PC-9 (cell line): ENCODE results near the gene PSKH1. TPM values are rescaled to one million over a fixed set of nuclear protein-coding genes. Genes with fewer than 3 reads are reported as not detected.

Experiments
- BruUV-seq: library from RNA; stranded (reverse); fragments of 400-500 nt; replicated peaks from 2 replicates; lab custom pipeline; 2021; lab: Mats Ljungman, UMichigan
- CTCF ChIA-PET: fragments of 300-600 bp; sonication (Branson Sonifier 250); formaldehyde crosslinking; loops from one replicate; lab custom pipeline; 2022; ENCODE audit warnings: antibody characterized with exemption; lab: Charles Lee
- POLR2A ChIA-PET: fragments of 300-600 bp; sonication (Branson Sonifier 250); formaldehyde crosslinking; loops from one replicate; lab custom pipeline; 2022; ENCODE audit warnings: antibody characterized with exemption; ENCODE audit not compliant: unreplicated experiment; lab: Charles Lee
- DNase-seq, 2 experiments: peaks; one replicate each; pipeline versions ENCODE4 v3.0.0 to v3.0.0-alpha.2; 2015 to 2022; ENCODE audit warnings: mixed read lengths in 1 of 2
- H2AFZ ChIP-seq: fragments of 200-600 bp; sonication (generic); 2 replicates; pipeline ENCODE4 v1.8.1; 2017; ENCODE audit warnings: antibody characterized with exemption
- H3F3A ChIP-seq: fragments of 200-600 bp; sonication (generic); 2 replicates; pipeline ENCODE4 v1.8.1; 2017; ENCODE audit warnings: antibody characterized with exemption, mild to moderate bottlenecking, low read depth; ENCODE audit not compliant: insufficient read depth
- H3K27ac ChIP-seq: fragments of 200-600 bp; sonication (generic); 2 replicates; pipeline ENCODE4 v1.6.1; 2016; ENCODE audit warnings: mixed run types
- H3K27me3 ChIP-seq: fragments of 200-600 bp; sonication (generic); 2 replicates; pipeline ENCODE4 v1.6.1; 2016; ENCODE audit warnings: low read depth, mixed run types; ENCODE audit not compliant: insufficient read depth
- H3K36me3 ChIP-seq: fragments of 200-600 bp; sonication (generic); 2 replicates; pipeline ENCODE4 v1.6.1; 2016; ENCODE audit warnings: low read depth, mixed run types
- H3K4me1 ChIP-seq: fragments of 200-600 bp; sonication (generic); replicated peaks from 2 replicates; pipeline ENCODE4 v1.6.1; 2016; ENCODE audit warnings: mixed run types; ENCODE audit not compliant: insufficient read depth
- H3K4me2 ChIP-seq: fragments of 200-600 bp; sonication (generic); 2 replicates; pipeline ENCODE4 v1.6.1; 2017; ENCODE audit warnings: mixed run types
- H3K4me3 ChIP-seq: fragments of 200-600 bp; sonication (generic); 2 replicates; pipeline ENCODE4 v1.6.1; 2016; ENCODE audit warnings: mixed run types
- H3K79me2 ChIP-seq: fragments of 200-600 bp; sonication (generic); 2 replicates; pipeline ENCODE4 v1.6.1; 2017; ENCODE audit warnings: low read depth, mixed run types
- H3K9me2 ChIP-seq: fragments of 200-600 bp; sonication (generic); 2 replicates; pipeline ENCODE4 v1.8.1; 2017; ENCODE audit warnings: mild to moderate bottlenecking; ENCODE audit not compliant: insufficient read depth
- H3K9me3 ChIP-seq: fragments of 200-600 bp; sonication (generic); 2 replicates; pipeline ENCODE4 v1.8.1; 2016; ENCODE audit warnings: low read depth; ENCODE audit not compliant: insufficient read depth
- H4K20me1 ChIP-seq: fragments of 200-600 bp; sonication (generic); 2 replicates; pipeline ENCODE4 v1.8.1; 2017; ENCODE audit not compliant: insufficient read depth
- EZH2 ChIP-seq: fragments of 200-600 bp; sonication (generic); IDR thresholded peaks from 2 replicates; pipeline ENCODE4 v1.8.0; 2017; ENCODE audit warnings: antibody characterized with exemption, low read depth
- intact Hi-C: fragments of 100-400 bp; cut with micrococcal nuclease; formaldehyde crosslinking; loops from one replicate; pipeline ENCODE4 v1.10.0; 2022; ENCODE audit not compliant: unreplicated experiment
- total RNA-seq: library from RNA; stranded (reverse); gene quantifications from 2 replicates; pipeline ENCODE4 v1.2.3, GENCODE V29; 2021
- TF ChIP-seq, protein P1 (sequence below): fragments of 200-600 bp; sonication (generic); conservative IDR thresholded peaks from 2 replicates; pipeline ENCODE4 v1.6.1; 2017; ENCODE audit warnings: mixed run types, antibody characterized with exemption, mild to moderate bottlenecking, moderate library complexity

Gene PSKH1
- total RNA-seq, 1 experiment from 2014 or later: 25.8 TPM

DNA sequence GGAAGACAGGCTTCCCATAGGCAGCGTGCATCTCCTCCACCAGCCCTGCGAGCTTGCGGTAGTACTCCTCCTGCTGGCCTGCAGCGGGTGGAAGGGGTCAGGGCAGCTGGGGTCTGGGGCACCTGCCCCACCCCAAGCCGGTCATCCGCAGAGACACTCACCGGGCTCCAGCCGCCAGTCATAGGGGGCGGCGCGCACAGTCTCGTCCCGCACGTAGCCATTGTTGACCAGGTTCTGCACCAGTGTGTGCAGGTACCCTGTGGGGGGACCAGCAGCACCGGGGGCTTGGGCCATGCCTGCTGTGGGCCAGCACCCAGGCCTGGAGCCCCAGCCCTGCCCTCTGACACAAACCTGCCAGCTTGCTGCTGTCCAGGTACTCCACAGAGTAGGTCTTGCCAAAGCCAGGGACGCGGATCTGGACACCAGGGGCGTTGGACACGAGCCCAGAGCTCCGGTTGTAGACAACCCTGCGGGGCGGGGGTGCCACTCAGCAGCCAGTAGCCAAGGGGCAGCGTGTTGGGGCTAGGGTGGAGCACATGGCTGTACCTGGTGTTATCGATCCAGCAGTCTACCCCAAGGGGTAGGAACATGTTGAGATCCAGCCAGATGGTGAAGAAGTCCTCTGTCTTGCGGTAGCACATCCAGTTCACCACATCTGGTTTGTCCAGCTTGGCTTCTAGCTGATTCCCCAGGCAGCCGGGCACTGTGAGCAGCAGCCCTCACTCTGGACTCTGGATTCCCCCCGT is 49.6 kb downstream of the PSKH1 start:
- ChIA-PET POLR2A (interaction anchor here (0.6 kb wide), 1 partner anchor 222 kb away, joined by 4 read pairs; no protein-coding TSS in a partner anchor), CTCF (interaction anchor here (0.5 kb wide), 1 partner anchor 98 kb away, joined by 3 read pairs; no protein-coding TSS in a partner anchor)
- Histone ChIP-seq H3K9me3 (no peaks in the 10 kb centered on the region), H3K9me2 (no peaks in the 10 kb centered on the region), H3K4me1 (no peaks in the 10 kb centered on the region), H3K27ac (no peak overlapping the region), H3F3A (peaks cover 20% of the 10 kb centered on the region), H3K36me3 (no peaks in the 10 kb centered on the region), H3K79me2 (no peaks in the 10 kb centered on the region), H3K4me2 (no peak overlapping the region), H3K27me3 (no peaks in the 10 kb centered on the region), H2AFZ (no peak overlapping the region), H4K20me1 (peaks cover 14% of the 10 kb centered on the region), H3K4me3 (no peak overlapping the region)
- intact Hi-C loops: loop anchor here (10.0 kb wide), 1 partner anchor 102 kb away; no protein-coding TSS in a partner anchor
- TF ChIP-seq EZH2: no peak
- TF ChIP-seq, protein P1, sequence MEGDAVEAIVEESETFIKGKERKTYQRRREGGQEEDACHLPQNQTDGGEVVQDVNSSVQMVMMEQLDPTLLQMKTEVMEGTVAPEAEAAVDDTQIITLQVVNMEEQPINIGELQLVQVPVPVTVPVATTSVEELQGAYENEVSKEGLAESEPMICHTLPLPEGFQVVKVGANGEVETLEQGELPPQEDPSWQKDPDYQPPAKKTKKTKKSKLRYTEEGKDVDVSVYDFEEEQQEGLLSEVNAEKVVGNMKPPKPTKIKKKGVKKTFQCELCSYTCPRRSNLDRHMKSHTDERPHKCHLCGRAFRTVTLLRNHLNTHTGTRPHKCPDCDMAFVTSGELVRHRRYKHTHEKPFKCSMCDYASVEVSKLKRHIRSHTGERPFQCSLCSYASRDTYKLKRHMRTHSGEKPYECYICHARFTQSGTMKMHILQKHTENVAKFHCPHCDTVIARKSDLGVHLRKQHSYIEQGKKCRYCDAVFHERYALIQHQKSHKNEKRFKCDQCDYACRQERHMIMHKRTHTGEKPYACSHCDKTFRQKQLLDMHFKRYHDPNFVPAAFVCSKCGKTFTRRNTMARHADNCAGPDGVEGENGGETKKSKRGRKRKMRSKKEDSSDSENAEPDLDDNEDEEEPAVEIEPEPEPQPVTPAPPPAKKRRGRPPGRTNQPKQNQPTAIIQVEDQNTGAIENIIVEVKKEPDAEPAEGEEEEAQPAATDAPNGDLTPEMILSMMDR: no peak
- DNase-seq: no peak
- BruUV-seq: no TSS peak

GRCh38 chr16:67943256-67943618 is 50.2 kb downstream of the PSKH1 start:
- H3K27me3 ChIP-seq: no peaks in the 10 kb centered on the region
- TF ChIP-seq, protein P1: no peak
- TF ChIP-seq EZH2: no peak
- no peak overlapping the region for H3K4me3 ChIP-seq
- H3K9me3 ChIP-seq: no peaks in the 10 kb centered on the region
- peaks cover 14% of the 10 kb centered on the region for H4K20me1 ChIP-seq
- H3K27ac ChIP-seq: no peak overlapping the region
- H3K4me1 ChIP-seq: no peaks in the 10 kb centered on the region
- H3K9me2 ChIP-seq: no peaks in the 10 kb centered on the region
- intact Hi-C loops: loop anchor here (10.0 kb wide), 1 partner anchor 102 kb away; no protein-coding TSS in a partner anchor
- no peaks in the 10 kb centered on the region for H3K79me2 ChIP-seq
- peaks cover 20% of the 10 kb centered on the region for H3F3A ChIP-seq
- no peak overlapping the region for H2AFZ ChIP-seq
- no TSS peak for BruUV-seq
- no peaks in the 10 kb centered on the region for H3K36me3 ChIP-seq
- DNase-seq: no peak
- H3K4me2 ChIP-seq: no peak overlapping the region
- ChIA-PET POLR2A (no interaction called here), CTCF (no interaction called here)

DNA sequence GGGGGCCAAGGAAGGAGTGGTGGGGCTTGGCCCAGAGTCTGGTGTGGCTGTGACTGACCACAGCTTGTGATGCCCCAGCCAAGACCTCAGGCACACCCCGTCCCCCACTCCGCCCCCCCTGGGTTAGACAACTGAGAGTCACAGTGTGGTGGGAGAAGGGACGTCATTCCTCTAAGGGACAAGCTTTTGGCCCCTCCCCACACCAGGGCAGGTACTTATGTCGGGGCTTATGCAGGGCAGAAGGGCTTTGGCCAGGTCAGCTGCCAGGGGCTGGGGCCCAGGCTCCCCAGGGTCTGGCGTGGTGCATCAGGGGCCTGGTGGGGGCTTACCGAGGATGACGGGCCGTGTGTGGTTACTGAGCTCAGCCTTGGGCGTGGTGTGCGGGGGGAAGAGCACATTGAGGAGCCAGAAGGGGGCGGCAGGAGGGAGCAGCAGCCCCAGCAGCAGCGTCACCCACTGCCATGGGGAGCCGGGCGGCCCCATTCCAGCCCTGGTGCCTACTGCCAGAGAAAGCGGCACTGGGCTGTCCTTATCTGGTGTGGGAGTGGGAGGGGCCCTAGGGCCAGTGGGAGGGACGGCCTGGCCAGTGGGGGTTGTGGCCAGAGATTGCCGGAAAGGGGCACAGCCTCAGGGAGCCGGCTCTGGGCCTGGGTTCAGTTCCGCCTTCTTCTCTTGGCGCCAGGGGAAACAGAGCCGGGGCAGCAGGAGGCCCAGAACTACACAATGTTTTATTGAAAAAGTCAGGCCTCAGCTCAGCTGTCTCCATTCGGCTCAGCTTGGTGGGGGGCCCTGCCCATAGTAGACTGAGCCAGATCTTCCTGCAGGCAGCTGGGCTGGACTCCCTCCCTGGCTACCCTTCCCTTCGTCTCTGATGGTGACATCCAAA is 50.8 kb downstream of the PSKH1 start, which contains the start of gene LCAT:
TSS of gene LCAT (minus strand) at position 502 of the 886 bp plus-strand sequence. CDS start at position 483, 19 bp downstream.
- no peak for DNase-seq
- Histone ChIP-seq H3K4me2 (no peak within 1 kb of the TSS), H3K36me3 (no peaks in the 10 kb centered on the region), H3K27ac (no peak within 1 kb of the TSS), H3K4me3 (no peak within 1 kb of the TSS), H4K20me1 (peaks cover 14% of the 10 kb centered on the region), H3K79me2 (no peaks in the 10 kb centered on the region), H3K9me2 (no peaks in the 10 kb centered on the region), H3K4me1 (no peaks in the 10 kb centered on the region), H3K9me3 (no peaks in the 10 kb centered on the region), H2AFZ (no peak within 1 kb of the TSS), H3K27me3 (no peaks in the 10 kb centered on the region), H3F3A (peaks cover 17% of the 10 kb centered on the region)
- POLR2A ChIA-PET: interaction anchor here (0.6 kb wide), 1 partner anchor 836 kb away, joined by 5 read pairs; no protein-coding TSS in a partner anchor
- no TSS peak for BruUV-seq
- TF ChIP-seq, protein P1: no peak
- TF ChIP-seq EZH2: no peak
- CTCF ChIA-PET: no interaction called here
- intact Hi-C loops: loop anchor here (10.0 kb wide), 1 partner anchor 101 kb away; no protein-coding TSS in a partner anchor
